A673 (cell line): ENCODE data around the gene GATA5. TPM values are rescaled to one million over a fixed set of nuclear protein-coding genes. Genes with fewer than 3 reads are reported as not detected.

Source experiments
- BruUV-seq: library from RNA; stranded (reverse); fragments of 400-500 nt; replicated peaks from 2 replicates; lab custom pipeline; 2021; lab: Mats Ljungman, UMichigan
- CTCF ChIA-PET: fragments of 300-600 bp; sonication (Branson Sonifier 250); formaldehyde crosslinking; loops from one replicate; lab custom pipeline; 2022; ENCODE audit warnings: antibody characterized with exemption; lab: Charles Lee
- POLR2A ChIA-PET: fragments of 300-600 bp; sonication (Branson Sonifier 250); formaldehyde crosslinking; loops from one replicate; lab custom pipeline; 2022; ENCODE audit warnings: antibody characterized with exemption; ENCODE audit not compliant: low non-redundant PET; lab: Charles Lee
- DNase-seq: peaks from one replicate; pipeline ENCODE4 v3.0.0-alpha.2; 2015; ENCODE audit warnings: low spot score
- H3K27ac ChIP-seq: fragments of 200-600 bp; sonication (generic); 2 replicates; pipeline ENCODE4 v1.5.1; 2016; ENCODE audit warnings: mixed run types, low read depth, mild to moderate bottlenecking, mixed read lengths, antibody characterized with exemption, low read length; ENCODE audit not compliant: poor library complexity, severe bottlenecking
- H3K27me3 ChIP-seq: fragments of 200-600 bp; sonication (generic); replicated peaks from 2 replicates; pipeline ENCODE4 v1.6.1; 2017; ENCODE audit warnings: mixed run types, low read depth, mild to moderate bottlenecking, mixed read lengths, antibody characterized with exemption, low read length; ENCODE audit not compliant: insufficient read depth, poor library complexity
- H3K36me3 ChIP-seq: fragments of 200-600 bp; sonication (generic); 2 replicates; pipeline ENCODE4 v1.6.1; 2016; ENCODE audit warnings: mixed run types, mild to moderate bottlenecking, mixed read lengths, antibody characterized with exemption, low read length; ENCODE audit not compliant: insufficient read depth, poor library complexity, severe bottlenecking
- H3K4me1 ChIP-seq: fragments of 200-600 bp; sonication (generic); 2 replicates; pipeline ENCODE4 v1.6.1; 2017; ENCODE audit warnings: mixed run types, mild to moderate bottlenecking, mixed read lengths, antibody characterized with exemption, low read length; ENCODE audit not compliant: insufficient read depth, poor library complexity, severe bottlenecking
- H3K4me3 ChIP-seq: fragments of 200-600 bp; sonication (generic); 2 replicates; pipeline ENCODE4 v1.5.1; 2016; ENCODE audit warnings: low read depth, mixed run types, mild to moderate bottlenecking, mixed read lengths, low read length; ENCODE audit not compliant: poor library complexity, severe bottlenecking
- H3K9me3 ChIP-seq: fragments of 200-600 bp; sonication (generic); 2 replicates; pipeline ENCODE4 v1.6.1; 2016; ENCODE audit warnings: mixed run types, low read depth, mild to moderate bottlenecking, mixed read lengths, antibody characterized with exemption, low read length; ENCODE audit not compliant: poor library complexity, severe bottlenecking
- EZH2 ChIP-seq: fragments of 200-600 bp; sonication (generic); IDR thresholded peaks from 2 replicates; pipeline ENCODE4 v1.6.1; 2017; ENCODE audit warnings: borderline replicate concordance, low read depth, mild to moderate bottlenecking, mixed read lengths, antibody characterized with exemption, low read length; ENCODE audit not compliant: poor library complexity, severe bottlenecking
- intact Hi-C: fragments of 100-400 bp; cut with micrococcal nuclease; formaldehyde crosslinking; loops from one replicate; pipeline ENCODE4 v1.10.0; 2022; ENCODE audit not compliant: unreplicated experiment
- total RNA-seq: library from RNA; stranded (reverse); gene quantifications from 2 replicates; pipeline ENCODE4 v1.2.3, GENCODE V29; 2021
- TF ChIP-seq, protein P1 (sequence below): fragments of 300-800, 200-600 bp; sonication (generic); conservative IDR thresholded peaks from 2 replicates; pipeline ENCODE4 v1.5.1; 2017; ENCODE audit warnings: low read depth, mild to moderate bottlenecking, antibody characterized with exemption, low read length, moderate library complexity, mixed read lengths

The GATA5 gene
- total RNA-seq, 1 experiment from 2014 or later = not detected

DNA sequence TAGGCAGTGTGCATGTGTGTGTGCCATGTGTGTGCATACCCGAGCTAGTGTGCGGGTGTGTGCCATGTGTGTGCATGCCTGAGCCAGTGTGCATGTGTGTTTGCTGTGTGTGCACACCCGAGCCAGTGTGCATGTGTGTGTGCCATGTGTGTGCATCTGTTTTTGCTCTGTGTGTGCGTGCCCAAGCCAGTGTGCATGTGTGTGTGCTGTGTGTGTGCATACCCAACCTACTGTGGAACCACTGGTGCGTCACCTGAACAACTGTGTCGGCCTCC, 54.1 kb downstream of the GATA5 start:
- TF ChIP-seq, protein P1, sequence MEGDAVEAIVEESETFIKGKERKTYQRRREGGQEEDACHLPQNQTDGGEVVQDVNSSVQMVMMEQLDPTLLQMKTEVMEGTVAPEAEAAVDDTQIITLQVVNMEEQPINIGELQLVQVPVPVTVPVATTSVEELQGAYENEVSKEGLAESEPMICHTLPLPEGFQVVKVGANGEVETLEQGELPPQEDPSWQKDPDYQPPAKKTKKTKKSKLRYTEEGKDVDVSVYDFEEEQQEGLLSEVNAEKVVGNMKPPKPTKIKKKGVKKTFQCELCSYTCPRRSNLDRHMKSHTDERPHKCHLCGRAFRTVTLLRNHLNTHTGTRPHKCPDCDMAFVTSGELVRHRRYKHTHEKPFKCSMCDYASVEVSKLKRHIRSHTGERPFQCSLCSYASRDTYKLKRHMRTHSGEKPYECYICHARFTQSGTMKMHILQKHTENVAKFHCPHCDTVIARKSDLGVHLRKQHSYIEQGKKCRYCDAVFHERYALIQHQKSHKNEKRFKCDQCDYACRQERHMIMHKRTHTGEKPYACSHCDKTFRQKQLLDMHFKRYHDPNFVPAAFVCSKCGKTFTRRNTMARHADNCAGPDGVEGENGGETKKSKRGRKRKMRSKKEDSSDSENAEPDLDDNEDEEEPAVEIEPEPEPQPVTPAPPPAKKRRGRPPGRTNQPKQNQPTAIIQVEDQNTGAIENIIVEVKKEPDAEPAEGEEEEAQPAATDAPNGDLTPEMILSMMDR = no peak
- TF ChIP-seq EZH2 = no peak
- no peak for DNase-seq
- Histone ChIP-seq H3K27me3 (peaks cover 12% of the 10 kb centered on the region), H3K36me3 (no peaks in the 10 kb centered on the region), H3K4me1 (no peaks in the 10 kb centered on the region), H3K4me3 (no peak overlapping the region), H3K27ac (no peak overlapping the region), H3K9me3 (no peaks in the 10 kb centered on the region)
- no TSS peak for BruUV-seq
- intact Hi-C loops = no loop called here
- ChIA-PET POLR2A (no interaction called here), CTCF (no interaction called here)

DNA sequence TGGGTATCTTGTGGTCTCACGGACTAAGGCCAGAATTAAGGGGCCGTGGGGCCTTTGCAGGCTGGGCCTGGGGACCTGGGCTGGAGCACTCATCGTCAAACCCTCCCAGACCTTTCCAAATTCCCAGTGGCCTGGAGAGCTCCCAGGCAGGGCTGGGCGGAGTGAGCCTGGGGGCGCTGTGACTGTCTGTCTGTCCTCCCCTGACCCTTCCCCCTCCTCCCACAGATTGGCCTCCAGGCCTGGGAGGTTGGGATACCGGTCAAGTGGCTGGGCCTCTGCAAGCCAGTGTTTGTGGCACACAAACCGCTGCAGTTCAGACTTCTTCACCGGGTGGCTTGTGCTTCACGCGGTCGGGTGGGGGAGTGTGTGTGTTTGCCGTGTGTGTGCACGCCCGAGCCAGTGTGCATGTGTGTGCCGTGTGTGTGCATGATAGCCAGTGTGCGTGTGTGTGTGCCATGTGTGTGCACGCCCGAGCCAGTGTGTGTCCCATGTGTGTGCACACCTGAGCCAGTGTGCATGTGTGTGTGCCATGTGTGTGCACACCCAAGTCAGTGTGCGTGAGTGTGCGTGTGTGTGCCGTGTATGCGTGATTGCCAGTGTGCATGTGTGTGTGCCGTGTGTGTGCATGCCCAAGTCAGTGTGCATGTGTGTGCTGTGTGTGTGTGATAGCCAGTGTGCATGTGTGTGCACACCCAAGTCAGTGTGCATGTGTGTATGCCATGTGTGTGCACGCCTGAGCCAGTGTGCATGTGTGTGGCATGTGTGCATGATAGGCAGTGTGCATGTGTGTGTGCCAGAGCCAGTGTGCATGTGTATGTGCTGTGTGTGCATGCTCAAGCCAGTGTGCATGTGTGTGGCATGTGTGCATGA, 54.7 kb downstream of the GATA5 start:
- no TSS peak for BruUV-seq
- intact Hi-C loops = no loop called here
- Histone ChIP-seq H3K27ac (no peak overlapping the region), H3K4me1 (no peaks in the 10 kb centered on the region), H3K27me3 (peaks cover 12% of the 10 kb centered on the region), H3K36me3 (no peaks in the 10 kb centered on the region), H3K4me3 (no peak overlapping the region), H3K9me3 (no peaks in the 10 kb centered on the region)
- CTCF ChIA-PET = no interaction called here
- no peak for DNase-seq
- TF ChIP-seq EZH2 = no peak
- TF ChIP-seq, protein P1 = no peak
- POLR2A ChIA-PET = no interaction called here

DNA sequence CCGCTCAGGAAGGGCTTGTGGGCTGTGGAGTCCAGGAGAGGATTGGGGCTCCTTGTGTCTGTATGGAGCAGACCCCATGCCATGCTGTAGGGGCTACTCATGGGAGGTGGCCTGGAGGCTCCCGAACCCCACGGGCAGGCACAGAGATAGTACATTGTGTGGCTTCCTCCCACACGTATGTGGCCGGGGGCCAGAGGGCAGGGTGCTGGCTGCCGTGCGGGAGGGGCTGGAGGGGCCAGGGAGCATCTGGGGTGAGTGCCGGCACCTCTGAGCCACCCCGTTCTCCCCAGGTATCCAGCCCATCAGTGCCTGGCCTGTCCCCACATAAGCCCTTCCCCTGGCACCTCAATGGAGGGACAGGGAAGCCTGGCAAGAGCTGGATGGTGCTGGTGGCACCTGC, 56.0 kb downstream of the GATA5 start:
- H3K9me3 ChIP-seq = no peaks in the 10 kb centered on the region

More for the DNA sequence above, 56.0 kb downstream of the GATA5 start:
- DNase-seq = no peak
- ChIA-PET POLR2A (no interaction called here), CTCF (no interaction called here)
- BruUV-seq = no TSS peak
- intact Hi-C loops = no loop called here
- no peaks in the 10 kb centered on the region for H3K36me3 ChIP-seq
- no peaks in the 10 kb centered on the region for H3K4me1 ChIP-seq
- TF ChIP-seq, protein P1 = no peak
- TF ChIP-seq EZH2 = no peak
- peaks cover 12% of the 10 kb centered on the region for H3K27me3 ChIP-seq
- no peak overlapping the region for H3K27ac ChIP-seq
- no peak overlapping the region for H3K4me3 ChIP-seq
